A549 (cell line): ENCODE measurements around the gene NLRC5. TPM values are rescaled to one million over a fixed set of nuclear protein-coding genes. Genes with fewer than 3 reads are reported as not detected.

Experiments
- ATAC-seq, 2 experiments: fragments of 200-7000 bp in 1 of 2; fragments of >200 bp in 1 of 2; cut with Nextera tagmentation in 1 of 2; cut with Tn5 transposase in 1 of 2; 3 replicates each; pipeline versions ENCODE4 v1.8.0 to v1.9.1; 2018 to 2020; ENCODE audit warnings: mild to moderate bottlenecking in 1 of 2, moderate library complexity in 1 of 2
- CTCF ChIA-PET: fragments of 300-600 bp; sonication (Branson Sonifier 250); formaldehyde crosslinking; extraction: SDS; loops from one replicate; lab custom pipeline; 2021; ENCODE audit warnings: antibody characterized with exemption, inconsistent platforms; lab: Yijun Ruan, JAX
- POLR2A ChIA-PET: fragments of 350-600 bp; formaldehyde crosslinking; extraction: SDS; loops from one replicate; lab custom pipeline; 2021; ENCODE audit warnings: antibody characterized with exemption, inconsistent platforms; lab: Yijun Ruan, JAX
- DNase-seq, 2 experiments: peaks; one replicate each; pipeline versions ENCODE4 v3.0.0 to v3.0.0-alpha.2; 2011 to 2016; ENCODE audit warnings: low read depth in 1 of 2, low spot score in 1 of 2
- FAIRE-seq: peaks from 2 replicates; lab custom pipeline; 2011; peaks lifted over from hg19 to GRCh38; lab: Jason Lieb, UNC
- H3K27ac ChIP-seq, 2 experiments: fragments of >200 bp; sonication (Bioruptor Twin); formaldehyde crosslinking; 3 replicates each; pipeline ENCODE4 v1.5.1; 2016 to 2017
- H3K4me1 ChIP-seq: fragments of >200 bp; sonication (Bioruptor Twin); formaldehyde crosslinking; 3 replicates; pipeline ENCODE4 v1.6.1; 2016
- H3K4me2 ChIP-seq: fragments of >200 bp; sonication (Bioruptor Twin); formaldehyde crosslinking; 3 replicates; pipeline ENCODE4 v1.6.1; 2016
- H3K4me3 ChIP-seq: fragments of >200 bp; sonication (Bioruptor Twin); formaldehyde crosslinking; 3 replicates; pipeline ENCODE4 v1.5.1; 2016
- H3K9me3 ChIP-seq: fragments of >200 bp; sonication (Bioruptor Twin); formaldehyde crosslinking; 3 replicates; pipeline ENCODE4 v1.6.1; 2016
- CEBPB ChIP-seq, 2 experiments: fragments of >200 bp in 1 of 2; sonication (Bioruptor Twin) in 1 of 2; formaldehyde crosslinking in 1 of 2; IDR thresholded peaks; 2 replicates each; pipeline ENCODE4 v1.6.1; 2012 to 2016
- ESRRA ChIP-seq: fragments of 150-350 bp; IDR thresholded peaks from 2 replicates; pipeline ENCODE4 v1.6.1; 2014; ENCODE audit warnings: mild to moderate bottlenecking, low read length, borderline replicate concordance
- HEYL ChIP-seq: fragments of 250-450 bp; sonication (Bioruptor Pico); IDR thresholded peaks from 2 replicates; pipeline ENCODE4 v1.8.0; 2021; ENCODE audit warnings: mild to moderate bottlenecking, moderate library complexity
- MAFK ChIP-seq: fragments of 450-650 bp; IDR thresholded peaks from 2 replicates; pipeline ENCODE4 v1.6.1; 2014; ENCODE audit not compliant: partially characterized antibody
- NR3C1 ChIP-seq: fragments of >200 bp; sonication (Bioruptor Twin); formaldehyde crosslinking; IDR thresholded peaks from 3 replicates; pipeline ENCODE4 v1.6.1; 2017
- POLR2A ChIP-seq: IDR thresholded peaks from 2 replicates; pipeline ENCODE4 v1.6.1; 2012; ENCODE audit warnings: mild to moderate bottlenecking, low read length
- RFX5 ChIP-seq: fragments of 450-650 bp; IDR thresholded peaks from 2 replicates; pipeline ENCODE4 v1.7.1; 2014; ENCODE audit warnings: antibody characterized with exemption, mild to moderate bottlenecking, moderate library complexity
- TP53 ChIP-seq: fragments of 250-450 bp; sonication (Bioruptor Pico); IDR thresholded peaks from 2 replicates; pipeline ENCODE4 v1.5.0; 2021; ENCODE audit warnings: mild to moderate bottlenecking, moderate library complexity
- WGBS: methylation state at CpG from one replicate; pipeline ENCODE4 v1.1.6; 2017; ENCODE audit errors: missing lambda C conversion rate; 5-methylcytosine and 5-hydroxymethylcytosine counted together
- polyA plus RNA-seq, 4 experiments: library from polyadenylated mRNA; depleted of rRNA in 3 of 4; stranded (reverse); fragments of >200 nt; fragmentation: RNase III in 1 of 4; extraction: RNeasy Plus Mini Kit Qiagen cat#74134 plus additional on column Dnase treatment in 1 of 4; gene quantifications; 2 replicates in 3 of 4; 3 replicates in 1 of 4; pipeline ENCODE4 v1.2.3, GENCODE V29; 2011 to 2017
- TF ChIP-seq, protein P1 (sequence below): fragments of >200 bp; sonication (Bioruptor Twin); formaldehyde crosslinking; IDR thresholded peaks from 3 replicates; pipeline ENCODE4 v1.6.1; 2016
- TF ChIP-seq, protein P2 (sequence below): fragments of 200-600 bp; sonication (generic); IDR thresholded peaks from 2 replicates; pipeline ENCODE4 v1.6.1; 2016; ENCODE audit warnings: antibody characterized with exemption, mild to moderate bottlenecking, moderate library complexity
- TF ChIP-seq, protein P3 (sequence below): fragments of 250-450 bp; sonication (Bioruptor Pico); IDR thresholded peaks from 2 replicates; pipeline ENCODE4 v1.5.0; 2020; ENCODE audit warnings: low read depth, mild to moderate bottlenecking, moderate library complexity
- TF ChIP-seq, protein P4 (sequence below): IDR thresholded peaks from 2 replicates; pipeline ENCODE4 v1.6.1; 2012

Gene NLRC5
- polyA plus RNA-seq, 2 of the 4 experiments (the other 2 are of a cell fraction) = 2.5 to 3.6 TPM

DNA sequence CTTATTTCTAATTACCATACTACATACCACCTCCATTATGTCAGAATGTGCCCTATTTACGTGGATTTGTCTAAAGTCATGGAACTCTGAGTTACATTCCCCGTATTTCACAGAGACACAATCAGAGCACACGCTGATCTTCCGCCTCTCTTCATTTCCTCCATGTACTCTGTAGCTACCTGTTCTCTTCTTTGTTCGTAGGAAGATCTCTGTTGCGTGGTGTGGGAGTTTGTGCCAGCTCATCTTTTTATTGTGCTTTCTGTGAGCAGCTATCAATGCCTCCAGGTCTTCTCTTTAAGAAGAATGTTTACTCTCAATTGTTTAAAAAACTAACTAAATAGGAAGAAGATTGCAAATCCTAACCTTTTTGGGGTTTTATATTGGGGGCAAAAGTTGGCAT, 26.9 kb downstream of the NLRC5 start:
- no peak overlapping the region for H3K4me3 ChIP-seq
- no peak overlapping the region for H3K27ac ChIP-seq
- H3K4me2 ChIP-seq = no peak overlapping the region
- DNase-seq (no peak), ATAC-seq (no peak), FAIRE-seq (no peak)
- H3K4me1 ChIP-seq = no peaks in the 10 kb centered on the region
- 85% methylated on average over 6 of the region's 6 CpGs for WGBS
- TF ChIP-seq MAFK (peak; percentile 5), RFX5 (no peak), CEBPB (IDR thresholded peaks at IDR 0.05) (no peak), POLR2A (no peak), TP53 (CRISPR knock-in tag) (no peak)
- TF ChIP-seq, protein P1, sequence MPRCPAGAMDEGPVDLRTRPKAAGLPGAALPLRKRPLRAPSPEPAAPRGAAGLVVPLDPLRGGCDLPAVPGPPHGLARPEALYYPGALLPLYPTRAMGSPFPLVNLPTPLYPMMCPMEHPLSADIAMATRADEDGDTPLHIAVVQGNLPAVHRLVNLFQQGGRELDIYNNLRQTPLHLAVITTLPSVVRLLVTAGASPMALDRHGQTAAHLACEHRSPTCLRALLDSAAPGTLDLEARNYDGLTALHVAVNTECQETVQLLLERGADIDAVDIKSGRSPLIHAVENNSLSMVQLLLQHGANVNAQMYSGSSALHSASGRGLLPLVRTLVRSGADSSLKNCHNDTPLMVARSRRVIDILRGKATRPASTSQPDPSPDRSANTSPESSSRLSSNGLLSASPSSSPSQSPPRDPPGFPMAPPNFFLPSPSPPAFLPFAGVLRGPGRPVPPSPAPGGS = no peak
- H3K9me3 ChIP-seq = no peaks in the 10 kb centered on the region
- POLR2A ChIA-PET = no interaction called here
- CTCF ChIA-PET = no interaction called here

DNA sequence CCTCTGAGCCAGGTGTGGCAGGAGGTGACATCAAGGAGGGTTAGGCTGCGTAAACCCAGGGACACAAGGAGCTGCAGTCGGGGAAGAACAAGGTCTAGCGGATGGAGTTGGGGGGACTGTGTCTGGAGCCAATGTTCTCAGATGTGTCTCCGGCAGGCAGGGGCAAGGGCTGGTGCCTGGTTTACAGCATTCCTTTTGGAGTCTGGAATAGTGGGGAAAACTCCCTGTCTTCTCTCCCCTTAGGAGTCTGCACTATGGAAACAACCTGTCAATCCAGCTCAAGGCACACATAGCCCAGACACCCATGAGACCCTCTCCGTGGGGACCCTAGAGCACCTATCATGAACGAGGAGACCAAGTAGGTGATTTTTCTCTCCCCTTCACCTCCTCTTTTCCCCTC, 27.5 kb downstream of the NLRC5 start:
- CTCF ChIA-PET = interaction anchor here (0.7 kb wide), 1 partner anchor 36 kb away, joined by 3 read pairs; no protein-coding TSS in a partner anchor
- Histone ChIP-seq H3K4me2 (no peak overlapping the region), H3K4me1 (no peaks in the 10 kb centered on the region), H3K4me3 (no peak overlapping the region)
- no peak for ATAC-seq
- TF ChIP-seq HEYL (CRISPR knock-in tag) (no peak), NR3C1 (no peak)
- TF ChIP-seq, protein P2, sequence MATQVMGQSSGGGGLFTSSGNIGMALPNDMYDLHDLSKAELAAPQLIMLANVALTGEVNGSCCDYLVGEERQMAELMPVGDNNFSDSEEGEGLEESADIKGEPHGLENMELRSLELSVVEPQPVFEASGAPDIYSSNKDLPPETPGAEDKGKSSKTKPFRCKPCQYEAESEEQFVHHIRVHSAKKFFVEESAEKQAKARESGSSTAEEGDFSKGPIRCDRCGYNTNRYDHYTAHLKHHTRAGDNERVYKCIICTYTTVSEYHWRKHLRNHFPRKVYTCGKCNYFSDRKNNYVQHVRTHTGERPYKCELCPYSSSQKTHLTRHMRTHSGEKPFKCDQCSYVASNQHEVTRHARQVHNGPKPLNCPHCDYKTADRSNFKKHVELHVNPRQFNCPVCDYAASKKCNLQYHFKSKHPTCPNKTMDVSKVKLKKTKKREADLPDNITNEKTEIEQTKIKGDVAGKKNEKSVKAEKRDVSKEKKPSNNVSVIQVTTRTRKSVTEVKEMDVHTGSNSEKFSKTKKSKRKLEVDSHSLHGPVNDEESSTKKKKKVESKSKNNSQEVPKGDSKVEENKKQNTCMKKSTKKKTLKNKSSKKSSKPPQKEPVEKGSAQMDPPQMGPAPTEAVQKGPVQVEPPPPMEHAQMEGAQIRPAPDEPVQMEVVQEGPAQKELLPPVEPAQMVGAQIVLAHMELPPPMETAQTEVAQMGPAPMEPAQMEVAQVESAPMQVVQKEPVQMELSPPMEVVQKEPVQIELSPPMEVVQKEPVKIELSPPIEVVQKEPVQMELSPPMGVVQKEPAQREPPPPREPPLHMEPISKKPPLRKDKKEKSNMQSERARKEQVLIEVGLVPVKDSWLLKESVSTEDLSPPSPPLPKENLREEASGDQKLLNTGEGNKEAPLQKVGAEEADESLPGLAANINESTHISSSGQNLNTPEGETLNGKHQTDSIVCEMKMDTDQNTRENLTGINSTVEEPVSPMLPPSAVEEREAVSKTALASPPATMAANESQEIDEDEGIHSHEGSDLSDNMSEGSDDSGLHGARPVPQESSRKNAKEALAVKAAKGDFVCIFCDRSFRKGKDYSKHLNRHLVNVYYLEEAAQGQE = no peak
- TF ChIP-seq, protein P1 = no peak
- TF ChIP-seq, protein P3, sequence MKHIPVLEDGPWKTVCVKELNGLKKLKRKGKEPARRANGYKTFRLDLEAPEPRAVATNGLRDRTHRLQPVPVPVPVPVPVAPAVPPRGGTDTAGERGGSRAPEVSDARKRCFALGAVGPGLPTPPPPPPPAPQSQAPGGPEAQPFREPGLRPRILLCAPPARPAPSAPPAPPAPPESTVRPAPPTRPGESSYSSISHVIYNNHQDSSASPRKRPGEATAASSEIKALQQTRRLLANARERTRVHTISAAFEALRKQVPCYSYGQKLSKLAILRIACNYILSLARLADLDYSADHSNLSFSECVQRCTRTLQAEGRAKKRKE = no peak
- TF ChIP-seq, all 56 proteins: peak for 0
- POLR2A ChIA-PET = no interaction called here
- WGBS = 68% methylated on average over 6 of the region's 6 CpGs
- Histone ChIP-seq H3K27ac (no peak overlapping the region), H3K9me3 (no peaks in the 10 kb centered on the region)
- FAIRE-seq (no peak), DNase-seq (no peak)

DNA sequence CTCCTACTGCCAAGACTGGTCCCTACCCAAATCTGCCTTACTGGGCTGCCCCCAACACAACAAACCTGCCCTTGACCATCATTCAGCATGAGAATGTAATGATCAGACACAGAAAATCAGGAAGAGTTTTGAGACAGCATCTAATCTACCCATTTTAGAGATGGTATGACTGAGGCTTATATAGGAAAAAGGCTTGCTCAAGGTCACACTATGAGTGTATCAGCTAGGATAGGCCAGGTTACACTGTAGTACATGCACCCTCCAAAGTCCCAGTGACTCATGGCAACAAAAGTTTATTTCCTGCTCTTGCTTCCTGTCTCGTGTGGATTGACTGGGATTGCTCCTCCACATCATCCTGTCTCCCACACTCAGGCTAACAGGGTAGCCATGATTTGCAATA, 27.9 kb downstream of the NLRC5 start:
- H3K4me3 ChIP-seq = no peak overlapping the region
- H3K27ac ChIP-seq = no peak overlapping the region
- H3K9me3 ChIP-seq = no peaks in the 10 kb centered on the region
- H3K4me1 ChIP-seq = no peaks in the 10 kb centered on the region
- no peak for FAIRE-seq
- WGBS = 59% methylated on average over 1 of the region's 1 CpG
- POLR2A ChIA-PET = no interaction called here
- peak; percentile 50; the same call in 1 of the 2 replicates for TF ChIP-seq ESRRA
- TF ChIP-seq, protein P4, sequence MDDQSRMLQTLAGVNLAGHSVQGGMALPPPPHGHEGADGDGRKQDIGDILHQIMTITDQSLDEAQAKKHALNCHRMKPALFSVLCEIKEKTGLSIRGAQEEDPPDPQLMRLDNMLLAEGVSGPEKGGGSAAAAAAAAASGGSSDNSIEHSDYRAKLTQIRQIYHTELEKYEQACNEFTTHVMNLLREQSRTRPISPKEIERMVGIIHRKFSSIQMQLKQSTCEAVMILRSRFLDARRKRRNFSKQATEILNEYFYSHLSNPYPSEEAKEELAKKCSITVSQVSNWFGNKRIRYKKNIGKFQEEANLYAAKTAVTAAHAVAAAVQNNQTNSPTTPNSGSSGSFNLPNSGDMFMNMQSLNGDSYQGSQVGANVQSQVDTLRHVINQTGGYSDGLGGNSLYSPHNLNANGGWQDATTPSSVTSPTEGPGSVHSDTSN = no peak
- TF ChIP-seq, all 56 proteins: peak for 1
- H3K4me2 ChIP-seq = no peak overlapping the region
- DNase-seq (peak in 1 of 2 experiments; percentile 25), ATAC-seq (no peak)
- CTCF ChIA-PET = interaction anchor here (0.7 kb wide), 1 partner anchor 36 kb away, joined by 3 read pairs; no protein-coding TSS in a partner anchor
